ENCODE results near the gene UST.
A peak's percentile ranks its signal among the peaks of the same experiment; 100 is the strongest.
"Not testable (repeated sequence)": the region's sequence is repeated elsewhere in the genome, so short reads cannot be mapped to it uniquely, and the experiment has no call there.

The UST gene

DNA sequence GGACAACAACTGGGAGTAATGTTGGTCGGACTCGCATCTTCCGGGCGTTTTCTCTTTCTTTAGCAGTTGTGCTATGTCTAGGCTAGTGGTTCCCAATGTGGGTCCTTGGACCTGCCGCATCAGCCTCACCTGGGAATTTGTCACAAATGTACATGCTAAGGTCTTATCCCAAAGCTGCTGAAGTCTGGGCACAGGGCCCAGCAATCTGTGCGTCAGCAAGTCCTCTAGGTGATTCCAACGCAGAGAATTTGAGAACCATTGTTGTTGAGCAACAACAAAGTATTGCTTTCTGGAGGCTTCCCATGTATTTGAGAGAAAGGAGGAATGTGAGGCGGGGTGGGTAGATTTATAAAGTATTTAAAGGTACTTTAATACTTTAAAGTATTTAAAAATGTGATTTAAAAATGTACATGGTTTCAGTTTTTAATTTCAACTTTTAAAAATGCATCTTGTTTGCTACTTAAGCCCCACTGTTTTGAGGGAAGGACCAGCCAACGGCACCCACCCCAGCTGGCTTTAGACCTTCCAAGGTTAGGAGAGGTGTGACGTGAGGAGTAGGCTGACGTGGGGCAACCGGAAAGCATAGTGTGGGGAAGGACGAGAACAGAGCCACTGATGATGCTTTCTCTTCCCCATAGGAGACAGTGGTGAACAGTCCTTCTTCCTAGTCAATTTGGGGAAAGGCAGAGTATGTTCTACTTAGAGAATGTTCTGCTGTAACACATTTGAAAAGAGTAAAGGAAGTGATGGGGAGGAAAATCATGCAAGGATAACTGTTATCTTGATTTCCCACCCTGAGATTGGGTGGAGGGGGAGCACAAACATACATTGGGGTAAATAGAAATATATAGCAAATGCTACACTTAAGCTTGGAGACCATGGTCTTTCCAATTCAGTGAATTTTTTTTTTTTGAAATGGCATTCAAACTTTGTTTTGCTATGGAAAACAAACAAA, 4.3 kb downstream of the UST start:
- in situ Hi-C loops (cut with MboI; ENCODE audit: low pct_unique_long_range_greater_than_20kb, low sequenced_read_pairs, unreplicated experiment), result no loop called here
- TF ChIP-seq, protein P1, sequence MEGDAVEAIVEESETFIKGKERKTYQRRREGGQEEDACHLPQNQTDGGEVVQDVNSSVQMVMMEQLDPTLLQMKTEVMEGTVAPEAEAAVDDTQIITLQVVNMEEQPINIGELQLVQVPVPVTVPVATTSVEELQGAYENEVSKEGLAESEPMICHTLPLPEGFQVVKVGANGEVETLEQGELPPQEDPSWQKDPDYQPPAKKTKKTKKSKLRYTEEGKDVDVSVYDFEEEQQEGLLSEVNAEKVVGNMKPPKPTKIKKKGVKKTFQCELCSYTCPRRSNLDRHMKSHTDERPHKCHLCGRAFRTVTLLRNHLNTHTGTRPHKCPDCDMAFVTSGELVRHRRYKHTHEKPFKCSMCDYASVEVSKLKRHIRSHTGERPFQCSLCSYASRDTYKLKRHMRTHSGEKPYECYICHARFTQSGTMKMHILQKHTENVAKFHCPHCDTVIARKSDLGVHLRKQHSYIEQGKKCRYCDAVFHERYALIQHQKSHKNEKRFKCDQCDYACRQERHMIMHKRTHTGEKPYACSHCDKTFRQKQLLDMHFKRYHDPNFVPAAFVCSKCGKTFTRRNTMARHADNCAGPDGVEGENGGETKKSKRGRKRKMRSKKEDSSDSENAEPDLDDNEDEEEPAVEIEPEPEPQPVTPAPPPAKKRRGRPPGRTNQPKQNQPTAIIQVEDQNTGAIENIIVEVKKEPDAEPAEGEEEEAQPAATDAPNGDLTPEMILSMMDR (IDR thresholded peaks at IDR 0.05; ENCODE audit: extremely low read depth, insufficient read depth, missing control alignments), result no peak
- no peak for DNase-seq (ENCODE audit: low spot score)

GRCh38 chr6:148751793-148752170, 5.0 kb downstream of the UST start:
- in situ Hi-C loops (cut with MboI; ENCODE audit: low pct_unique_long_range_greater_than_20kb, low sequenced_read_pairs, unreplicated experiment), result no loop called here
- DNase-seq (ENCODE audit: low spot score), result no peak
- TF ChIP-seq, protein P1 (IDR thresholded peaks at IDR 0.05; ENCODE audit: extremely low read depth, insufficient read depth, missing control alignments), result no peak

DNA sequence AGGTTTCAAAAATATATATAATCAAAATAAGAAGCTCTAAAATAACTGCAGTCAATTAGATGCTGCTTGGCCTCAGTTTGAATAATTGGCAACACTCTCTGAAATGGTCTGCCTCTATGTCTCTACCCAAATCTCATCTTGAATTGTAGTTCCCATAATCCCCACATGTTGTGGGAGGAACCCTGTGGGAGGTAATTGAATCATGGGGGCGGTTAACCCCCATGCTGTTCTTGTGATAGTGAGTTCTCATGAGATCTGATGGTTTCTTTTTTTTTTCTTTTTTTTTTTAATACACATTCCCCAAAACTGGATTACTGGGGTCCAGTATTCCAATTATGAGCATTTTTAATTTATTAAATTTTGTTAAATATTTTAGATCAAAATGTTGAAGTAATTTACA, 8.5 kb downstream of the UST start:
- DNase-seq (ENCODE audit: low spot score); in situ Hi-C loops (cut with MboI; ENCODE audit: low pct_unique_long_range_greater_than_20kb, low sequenced_read_pairs, unreplicated experiment): not testable (repeated sequence)

DNA sequence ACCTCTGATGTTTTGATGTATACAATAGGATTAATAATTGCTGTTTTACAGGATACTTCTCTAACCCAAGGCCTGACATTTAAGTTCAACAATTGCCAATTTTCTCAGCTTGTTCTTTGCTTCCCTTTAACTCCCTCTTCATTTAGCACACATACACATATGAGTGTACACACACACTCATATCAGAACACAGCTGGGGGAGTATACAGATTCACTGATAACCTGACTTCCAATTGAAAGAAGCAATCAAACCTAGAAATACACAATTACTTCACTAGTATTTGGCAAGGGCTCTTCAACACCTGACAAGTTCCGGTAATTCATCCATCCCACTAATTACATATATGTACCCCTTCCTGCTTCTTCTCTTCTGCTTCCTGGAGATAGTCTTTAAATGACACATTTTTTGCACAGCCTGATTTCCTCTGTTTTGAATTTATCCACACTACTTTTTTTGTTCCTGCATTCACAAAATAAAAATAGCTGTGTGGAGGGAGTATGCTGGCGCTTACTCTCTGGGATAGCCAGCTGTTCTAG, 11.2 kb downstream of the UST start:
- TF ChIP-seq, protein P1 (IDR thresholded peaks at IDR 0.05; ENCODE audit: extremely low read depth, insufficient read depth, missing control alignments), result no peak
- in situ Hi-C loops (cut with MboI; ENCODE audit: low pct_unique_long_range_greater_than_20kb, low sequenced_read_pairs, unreplicated experiment), result no loop called here
- DNase-seq (ENCODE audit: low spot score), result peak; percentile 35

DNA sequence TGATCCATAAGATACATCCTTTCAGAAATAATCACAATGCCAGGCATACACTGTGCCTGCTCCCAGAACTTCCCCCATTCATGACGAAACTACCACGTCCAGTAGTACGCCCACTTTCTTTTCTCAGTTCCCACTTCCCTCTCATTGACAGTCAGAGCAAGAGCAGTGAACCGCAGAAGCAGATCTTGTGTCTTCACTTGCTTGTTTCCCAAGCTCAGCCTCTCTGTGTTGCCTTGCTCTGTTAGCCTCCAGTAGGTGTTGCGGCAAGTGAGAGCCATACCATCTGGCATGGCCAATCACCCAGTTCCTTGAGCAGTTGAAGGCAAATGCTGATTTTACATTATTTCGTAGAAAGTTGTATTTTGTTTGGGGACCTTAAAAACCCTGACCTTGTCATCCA, 11.7 kb downstream of the UST start:
- in situ Hi-C loops (cut with MboI; ENCODE audit: low pct_unique_long_range_greater_than_20kb, low sequenced_read_pairs, unreplicated experiment), result no loop called here
- TF ChIP-seq, protein P1 (IDR thresholded peaks at IDR 0.05; ENCODE audit: extremely low read depth, insufficient read depth, missing control alignments), result no peak
- DNase-seq (ENCODE audit: low spot score), result peak; percentile 53

GRCh38 chr6:148760258-148760534, 13.4 kb downstream of the UST start:
- in situ Hi-C loops (cut with MboI; ENCODE audit: low pct_unique_long_range_greater_than_20kb, low sequenced_read_pairs, unreplicated experiment), result no loop called here
- TF ChIP-seq, protein P1 (IDR thresholded peaks at IDR 0.05; ENCODE audit: extremely low read depth, insufficient read depth, missing control alignments), result no peak
- no peak for DNase-seq (ENCODE audit: low spot score)
